Mammary epithelial cell (primary cell): Measurements from ENCODE around the gene IRF6.

Source experiments
- EZH2 ChIP-seq: IDR thresholded peaks from 2 replicates; pipeline ENCODE4 v1.6.1; 2012; ENCODE audit warnings: low read length, inconsistent platforms, borderline replicate concordance
- TF ChIP-seq, protein P1 (sequence below), 2 donors: IDR thresholded peaks in 1 of 2; conservative IDR thresholded peaks in 1 of 2; 2 replicates each; pipeline ENCODE4 v1.5.1; 2011 to 2012; ENCODE audit warnings: inconsistent platforms in 2 of 2, low read length in 2 of 2, mild to moderate bottlenecking in 2 of 2, control low read depth in 1 of 2, low read depth in 1 of 2; ENCODE audit not compliant: insufficient read depth in 1 of 2; ENCODE audit errors: extremely low read depth in 1 of 2

DNA sequence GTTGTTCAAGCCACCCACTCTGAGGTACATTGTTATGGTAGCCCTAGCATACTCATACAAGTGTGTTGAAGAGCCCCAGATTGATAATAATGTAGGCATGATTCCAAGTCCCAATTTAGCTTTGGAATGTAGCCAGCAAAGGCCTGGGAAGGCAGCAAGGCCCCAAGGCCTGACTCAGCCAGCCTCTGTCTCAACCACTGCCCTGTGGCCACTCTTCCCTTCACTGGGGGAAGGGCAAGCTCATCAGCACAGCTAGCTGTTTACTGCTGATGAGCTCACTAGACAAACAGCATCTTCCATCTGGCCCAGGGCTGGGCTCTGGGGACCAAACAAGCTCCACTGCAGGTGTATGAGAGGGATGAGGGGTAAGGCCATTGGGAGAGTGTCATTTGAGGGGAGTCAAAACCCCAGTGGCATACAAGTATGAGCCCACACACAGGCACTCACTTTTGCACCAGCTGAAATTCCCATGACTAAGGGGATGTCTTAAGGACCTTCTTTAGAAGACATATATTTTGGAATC is 2.2 kb upstream of the IRF6 start:
- TF ChIP-seq, protein P1, sequence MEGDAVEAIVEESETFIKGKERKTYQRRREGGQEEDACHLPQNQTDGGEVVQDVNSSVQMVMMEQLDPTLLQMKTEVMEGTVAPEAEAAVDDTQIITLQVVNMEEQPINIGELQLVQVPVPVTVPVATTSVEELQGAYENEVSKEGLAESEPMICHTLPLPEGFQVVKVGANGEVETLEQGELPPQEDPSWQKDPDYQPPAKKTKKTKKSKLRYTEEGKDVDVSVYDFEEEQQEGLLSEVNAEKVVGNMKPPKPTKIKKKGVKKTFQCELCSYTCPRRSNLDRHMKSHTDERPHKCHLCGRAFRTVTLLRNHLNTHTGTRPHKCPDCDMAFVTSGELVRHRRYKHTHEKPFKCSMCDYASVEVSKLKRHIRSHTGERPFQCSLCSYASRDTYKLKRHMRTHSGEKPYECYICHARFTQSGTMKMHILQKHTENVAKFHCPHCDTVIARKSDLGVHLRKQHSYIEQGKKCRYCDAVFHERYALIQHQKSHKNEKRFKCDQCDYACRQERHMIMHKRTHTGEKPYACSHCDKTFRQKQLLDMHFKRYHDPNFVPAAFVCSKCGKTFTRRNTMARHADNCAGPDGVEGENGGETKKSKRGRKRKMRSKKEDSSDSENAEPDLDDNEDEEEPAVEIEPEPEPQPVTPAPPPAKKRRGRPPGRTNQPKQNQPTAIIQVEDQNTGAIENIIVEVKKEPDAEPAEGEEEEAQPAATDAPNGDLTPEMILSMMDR (conservative IDR thresholded peaks at IDR 0.05 in 1 of 2, IDR thresholded peaks at IDR 0.05 in 1 of 2; ENCODE audit: extremely low read depth in 1 of 2, insufficient read depth in 1 of 2, low read depth in 1 of 2, low read length in 2 of 2) = no peak
- no peak for TF ChIP-seq EZH2
